ENCODE data around the gene KLC1. TPM values are rescaled to one million over a fixed set of nuclear protein-coding genes. Genes with fewer than 3 reads are reported as not detected.

The KLC1 gene
- total RNA-seq, 2 donors from 2014 or later = 168 to 287 TPM

GRCh38 chr14:103702095-103702494 lies 73.1 kb downstream of the KLC1 start:
- intact Hi-C loops (cut with DNase I) = no loop called here
- H3K4me1 ChIP-seq (replicated peaks) = peaks cover 33% of the 10 kb centered on the region
- no peak for DNase-seq (ENCODE audit: low spot score)

GRCh38 chr14:103702497-103703432 lies 73.8 kb downstream of the KLC1 start:
- Histone ChIP-seq H3K4me1 (replicated peaks) (peaks cover 33% of the 10 kb centered on the region), H3K36me3 (no peaks in the 10 kb centered on the region), H3K27ac (no peak overlapping the region), H3K4me3 (no peak overlapping the region), H3K27me3 (replicated peaks; ENCODE audit: insufficient read depth) (no peaks in the 10 kb centered on the region), H3K9me3 (no peaks in the 10 kb centered on the region)
- WGBS = 81% methylated on average over 29 of the region's 29 CpGs
- no peak for DNase-seq (ENCODE audit: low spot score)
- intact Hi-C loops (cut with DNase I) = no loop called here
- TF ChIP-seq, protein P1, sequence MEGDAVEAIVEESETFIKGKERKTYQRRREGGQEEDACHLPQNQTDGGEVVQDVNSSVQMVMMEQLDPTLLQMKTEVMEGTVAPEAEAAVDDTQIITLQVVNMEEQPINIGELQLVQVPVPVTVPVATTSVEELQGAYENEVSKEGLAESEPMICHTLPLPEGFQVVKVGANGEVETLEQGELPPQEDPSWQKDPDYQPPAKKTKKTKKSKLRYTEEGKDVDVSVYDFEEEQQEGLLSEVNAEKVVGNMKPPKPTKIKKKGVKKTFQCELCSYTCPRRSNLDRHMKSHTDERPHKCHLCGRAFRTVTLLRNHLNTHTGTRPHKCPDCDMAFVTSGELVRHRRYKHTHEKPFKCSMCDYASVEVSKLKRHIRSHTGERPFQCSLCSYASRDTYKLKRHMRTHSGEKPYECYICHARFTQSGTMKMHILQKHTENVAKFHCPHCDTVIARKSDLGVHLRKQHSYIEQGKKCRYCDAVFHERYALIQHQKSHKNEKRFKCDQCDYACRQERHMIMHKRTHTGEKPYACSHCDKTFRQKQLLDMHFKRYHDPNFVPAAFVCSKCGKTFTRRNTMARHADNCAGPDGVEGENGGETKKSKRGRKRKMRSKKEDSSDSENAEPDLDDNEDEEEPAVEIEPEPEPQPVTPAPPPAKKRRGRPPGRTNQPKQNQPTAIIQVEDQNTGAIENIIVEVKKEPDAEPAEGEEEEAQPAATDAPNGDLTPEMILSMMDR (IDR thresholded peaks at IDR 0.05) = no peak
- TF ChIP-seq POLR2AphosphoS5 (IDR thresholded peaks at IDR 0.05) = no peak
- TF ChIP-seq POLR2A (IDR thresholded peaks at IDR 0.05) = no peak

More at GRCh38 chr14:103702095-103702494, 73.1 kb downstream of the KLC1 start:
- no peaks in the 10 kb centered on the region for H3K9me3 ChIP-seq
- no peak for TF ChIP-seq POLR2AphosphoS5 (IDR thresholded peaks at IDR 0.05)
- TF ChIP-seq, protein P1 (IDR thresholded peaks at IDR 0.05) = no peak
- no peak for TF ChIP-seq POLR2A (IDR thresholded peaks at IDR 0.05)
- no peak overlapping the region for H3K27ac ChIP-seq
- no peaks in the 10 kb centered on the region for H3K36me3 ChIP-seq
- H3K4me3 ChIP-seq = no peak overlapping the region
- whole genome bisulfite sequencing = 97% methylated on average over 5 of the region's 5 CpGs
- no peaks in the 10 kb centered on the region for H3K27me3 ChIP-seq (replicated peaks; ENCODE audit: insufficient read depth)

DNA sequence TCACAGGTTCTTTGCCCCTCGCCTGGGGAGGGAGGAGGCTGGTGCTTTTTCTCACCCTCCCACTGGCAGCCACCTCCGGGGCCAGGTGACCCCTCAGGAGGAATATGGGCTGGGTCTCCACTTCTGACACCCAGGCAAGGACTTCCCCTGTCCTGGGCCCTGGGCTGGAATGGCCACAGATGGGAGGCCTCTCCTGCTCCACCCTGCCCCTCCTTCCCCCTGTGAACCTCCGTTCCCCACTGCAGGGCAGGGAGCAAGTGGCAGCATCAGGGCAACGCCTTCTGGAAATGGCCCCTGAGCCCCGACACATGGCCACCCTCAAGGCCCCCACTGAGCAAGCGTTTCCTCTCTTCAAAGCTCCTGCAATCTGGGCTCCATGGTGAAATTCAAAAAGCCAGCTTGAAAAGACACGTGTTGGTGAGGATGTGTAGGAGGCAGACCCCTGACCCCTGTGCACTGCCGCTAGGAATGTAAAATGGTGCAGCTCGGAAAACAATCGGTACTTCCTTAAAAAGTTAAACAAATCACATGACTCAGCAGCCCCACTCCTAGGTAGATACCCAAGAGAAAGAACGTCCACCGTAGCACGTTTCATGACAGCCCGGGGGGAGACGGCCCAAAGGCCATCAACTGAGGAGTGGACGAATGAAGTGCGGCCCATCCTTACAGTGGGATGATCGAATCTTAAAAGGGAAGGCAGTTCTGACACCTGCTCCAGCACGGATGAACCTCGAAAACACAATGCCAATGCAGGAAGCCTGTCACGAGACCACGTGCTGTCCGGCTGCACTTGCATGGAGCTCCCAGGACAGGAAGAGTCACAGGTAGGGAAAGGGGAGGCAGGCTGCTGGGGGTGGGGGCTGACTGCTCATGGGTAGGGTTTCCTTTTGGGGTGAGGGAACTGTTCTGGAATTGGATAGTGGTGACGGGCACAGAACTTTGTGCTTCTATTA lies 74.7 kb downstream of the KLC1 start:
- WGBS = 75% methylated on average over 24 of the region's 24 CpGs
- H3K4me3 ChIP-seq = no peak overlapping the region
- intact Hi-C loops (cut with DNase I) = no loop called here
- DNase-seq (ENCODE audit: low spot score) = no peak
- H3K27me3 ChIP-seq (replicated peaks; ENCODE audit: insufficient read depth) = no peaks in the 10 kb centered on the region
- TF ChIP-seq, protein P1 (IDR thresholded peaks at IDR 0.05) = no peak
- peaks cover 30% of the 10 kb centered on the region for H3K4me1 ChIP-seq (replicated peaks)
- peak overlapping the region in 1 of 2 donors; percentile 88 for H3K27ac ChIP-seq
- H3K9me3 ChIP-seq = no peaks in the 10 kb centered on the region
- H3K36me3 ChIP-seq = no peaks in the 10 kb centered on the region

DNA sequence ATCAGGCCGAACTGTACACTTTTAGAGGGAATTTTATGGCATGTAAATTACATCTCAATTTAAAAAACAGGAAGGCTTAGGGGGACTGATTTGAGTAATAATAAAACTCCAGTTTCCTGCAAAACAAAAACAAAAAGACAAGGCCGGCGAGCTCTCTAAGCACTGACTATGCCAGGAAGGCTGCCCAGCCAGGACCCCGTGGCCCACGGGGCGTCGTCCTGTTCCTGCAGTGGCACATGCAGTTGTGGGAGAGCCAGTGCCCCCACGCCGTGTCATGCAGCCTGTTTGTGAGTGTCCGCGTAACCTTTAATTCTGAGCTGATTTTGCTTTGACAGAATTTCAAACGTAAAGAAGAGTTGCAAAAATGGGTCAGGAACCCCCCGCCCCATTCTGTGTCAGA lies 75.7 kb downstream of the KLC1 start:
- H3K27me3 ChIP-seq (replicated peaks; ENCODE audit: insufficient read depth) = no peaks in the 10 kb centered on the region
- no peak overlapping the region for H3K4me3 ChIP-seq
- intact Hi-C loops (cut with DNase I) = no loop called here
- DNase-seq (ENCODE audit: low spot score) = no peak
- WGBS = 67% methylated on average over 13 of the region's 13 CpGs
- no peaks in the 10 kb centered on the region for H3K9me3 ChIP-seq
- peaks cover 38% of the 10 kb centered on the region for H3K4me1 ChIP-seq (replicated peaks)
- H3K36me3 ChIP-seq = no peaks in the 10 kb centered on the region
- peak overlapping the region; percentile 75 to 88 for H3K27ac ChIP-seq
- no peak for TF ChIP-seq POLR2A (IDR thresholded peaks at IDR 0.05)
- TF ChIP-seq POLR2AphosphoS5 (IDR thresholded peaks at IDR 0.05) = no peak
- TF ChIP-seq, protein P1 (IDR thresholded peaks at IDR 0.05) = no peak
